Measurements from ENCODE around the gene MYEF2. TPM values are rescaled to one million over a fixed set of nuclear protein-coding genes. Genes with fewer than 3 reads are reported as not detected.

MYEF2 gene
- total and polyA plus RNA-seq, 10 of the 15 experiments (the other 5 are each of a cell fraction or from before 2014, with no cell fraction given), result 9.2 to 47.0 (median 19.9) TPM

DNA sequence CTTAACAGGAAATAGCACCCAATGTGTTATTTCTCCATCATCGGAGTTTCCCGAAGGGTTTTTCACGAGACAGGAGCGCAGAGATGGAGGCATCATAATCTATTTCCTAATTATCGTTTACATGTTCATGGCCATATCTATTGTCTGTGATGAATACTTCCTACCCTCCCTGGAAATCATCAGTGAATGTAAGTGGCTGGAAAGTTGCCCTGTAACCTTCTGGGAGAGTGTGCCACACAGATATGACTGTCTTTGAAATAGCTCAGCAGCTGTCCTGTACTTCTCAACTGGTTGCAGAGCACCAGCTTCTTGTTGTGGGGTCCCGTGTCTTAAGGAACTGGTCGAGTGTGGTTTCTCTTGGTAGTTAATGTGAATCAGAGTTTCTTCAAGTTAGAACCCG is 56.2 kb downstream of the MYEF2 start:
- H3K4me1 ChIP-seq (ENCODE audit: control insufficient read depth, insufficient read depth, low read length), result no peaks in the 10 kb centered on the region
- no peaks in the 10 kb centered on the region for H3K27me3 ChIP-seq (replicated peaks in 1 of 2; ENCODE audit: control insufficient read depth in 2 of 2, insufficient read depth in 2 of 2, low read length in 1 of 2)
- intact Hi-C loops (cut with micrococcal nuclease; ENCODE audit: unreplicated experiment) (no loop called here), in situ Hi-C loops (cut with MboI) (no loop called here)
- SMC1A ChIA-PET (ENCODE audit: uncharacterized antibody, unreplicated experiment), result interaction anchor here (1.0 to 2.2 kb wide), 3 partner anchors 8 to 280 kb away, joined by 3 to 6 read pairs (median 4); no protein-coding TSS in a partner anchor
- no peak overlapping the region for H2AFZ ChIP-seq (ENCODE audit: control insufficient read depth, low read depth, low read length)
- WGBS (ENCODE audit: insufficient coverage, insufficient replicate concordance, low lambda C conversion rate, missing lambda C conversion rate), result 58% methylated on average over 8 of the region's 8 CpGs
- CTCF ChIA-PET, result interaction anchor here (1.3 kb wide), 1 partner anchor 11 kb away, joined by 4 read pairs; no protein-coding TSS in a partner anchor
- no peaks in the 10 kb centered on the region for H3K79me2 ChIP-seq (ENCODE audit: control insufficient read depth, insufficient read depth, low read length)
- no peak for ATAC-seq
- POLR2A ChIA-PET, result no interaction called here
- H3K9me3 ChIP-seq (replicated peaks; ENCODE audit: control insufficient read depth, insufficient read depth, low read length), result no peaks in the 10 kb centered on the region
- no peak overlapping the region for H3K4me3 ChIP-seq
- no peak for DNase-seq (ENCODE audit: low read depth, low spot score)
- no peaks in the 10 kb centered on the region for H3K36me3 ChIP-seq (ENCODE audit: control insufficient read depth in 2 of 2, insufficient read depth in 2 of 2, low read length in 1 of 2)
- BruUV-seq (replicated peaks), result no TSS peak
- H3K27ac ChIP-seq (ENCODE audit: control insufficient read depth, insufficient read depth), result no peak overlapping the region
- no peak for FAIRE-seq
- no peaks in the 10 kb centered on the region for H4K20me1 ChIP-seq (ENCODE audit: control insufficient read depth, insufficient read depth)
- H3K4me2 ChIP-seq (ENCODE audit: control insufficient read depth, insufficient read depth), result no peak overlapping the region
- RAD21 ChIA-PET (ENCODE audit: unreplicated experiment), result no interaction called here
- no peak overlapping the region for H3K9ac ChIP-seq (ENCODE audit: control insufficient read depth, insufficient read depth, low read length)
- no peak for TF ChIP-seq MTA2 (IDR thresholded peaks at IDR 0.05; ENCODE audit: low read depth)
- TF ChIP-seq, protein P1, sequence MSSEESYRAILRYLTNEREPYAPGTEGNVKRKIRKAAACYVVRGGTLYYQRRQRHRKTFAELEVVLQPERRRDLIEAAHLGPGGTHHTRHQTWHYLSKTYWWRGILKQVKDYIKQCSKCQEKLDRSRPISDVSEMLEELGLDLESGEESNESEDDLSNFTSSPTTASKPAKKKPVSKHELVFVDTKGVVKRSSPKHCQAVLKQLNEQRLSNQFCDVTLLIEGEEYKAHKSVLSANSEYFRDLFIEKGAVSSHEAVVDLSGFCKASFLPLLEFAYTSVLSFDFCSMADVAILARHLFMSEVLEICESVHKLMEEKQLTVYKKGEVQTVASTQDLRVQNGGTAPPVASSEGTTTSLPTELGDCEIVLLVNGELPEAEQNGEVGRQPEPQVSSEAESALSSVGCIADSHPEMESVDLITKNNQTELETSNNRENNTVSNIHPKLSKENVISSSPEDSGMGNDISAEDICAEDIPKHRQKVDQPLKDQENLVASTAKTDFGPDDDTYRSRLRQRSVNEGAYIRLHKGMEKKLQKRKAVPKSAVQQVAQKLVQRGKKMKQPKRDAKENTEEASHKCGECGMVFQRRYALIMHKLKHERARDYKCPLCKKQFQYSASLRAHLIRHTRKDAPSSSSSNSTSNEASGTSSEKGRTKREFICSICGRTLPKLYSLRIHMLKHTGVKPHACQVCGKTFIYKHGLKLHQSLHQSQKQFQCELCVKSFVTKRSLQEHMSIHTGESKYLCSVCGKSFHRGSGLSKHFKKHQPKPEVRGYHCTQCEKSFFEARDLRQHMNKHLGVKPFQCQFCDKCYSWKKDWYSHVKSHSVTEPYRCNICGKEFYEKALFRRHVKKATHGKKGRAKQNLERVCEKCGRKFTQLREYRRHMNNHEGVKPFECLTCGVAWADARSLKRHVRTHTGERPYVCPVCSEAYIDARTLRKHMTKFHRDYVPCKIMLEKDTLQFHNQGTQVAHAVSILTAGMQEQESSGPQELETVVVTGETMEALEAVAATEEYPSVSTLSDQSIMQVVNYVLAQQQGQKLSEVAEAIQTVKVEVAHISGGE (CRISPR knock-in tag; IDR thresholded peaks at IDR 0.05), result no peak
- TF ChIP-seq TAF1 (IDR thresholded peaks at IDR 0.05; ENCODE audit: borderline replicate concordance, low read depth, low read length), result no peak
- TF ChIP-seq HCFC1 (IDR thresholded peaks at IDR 0.05; ENCODE audit: low read length), result no peak
- TF ChIP-seq, protein P2, sequence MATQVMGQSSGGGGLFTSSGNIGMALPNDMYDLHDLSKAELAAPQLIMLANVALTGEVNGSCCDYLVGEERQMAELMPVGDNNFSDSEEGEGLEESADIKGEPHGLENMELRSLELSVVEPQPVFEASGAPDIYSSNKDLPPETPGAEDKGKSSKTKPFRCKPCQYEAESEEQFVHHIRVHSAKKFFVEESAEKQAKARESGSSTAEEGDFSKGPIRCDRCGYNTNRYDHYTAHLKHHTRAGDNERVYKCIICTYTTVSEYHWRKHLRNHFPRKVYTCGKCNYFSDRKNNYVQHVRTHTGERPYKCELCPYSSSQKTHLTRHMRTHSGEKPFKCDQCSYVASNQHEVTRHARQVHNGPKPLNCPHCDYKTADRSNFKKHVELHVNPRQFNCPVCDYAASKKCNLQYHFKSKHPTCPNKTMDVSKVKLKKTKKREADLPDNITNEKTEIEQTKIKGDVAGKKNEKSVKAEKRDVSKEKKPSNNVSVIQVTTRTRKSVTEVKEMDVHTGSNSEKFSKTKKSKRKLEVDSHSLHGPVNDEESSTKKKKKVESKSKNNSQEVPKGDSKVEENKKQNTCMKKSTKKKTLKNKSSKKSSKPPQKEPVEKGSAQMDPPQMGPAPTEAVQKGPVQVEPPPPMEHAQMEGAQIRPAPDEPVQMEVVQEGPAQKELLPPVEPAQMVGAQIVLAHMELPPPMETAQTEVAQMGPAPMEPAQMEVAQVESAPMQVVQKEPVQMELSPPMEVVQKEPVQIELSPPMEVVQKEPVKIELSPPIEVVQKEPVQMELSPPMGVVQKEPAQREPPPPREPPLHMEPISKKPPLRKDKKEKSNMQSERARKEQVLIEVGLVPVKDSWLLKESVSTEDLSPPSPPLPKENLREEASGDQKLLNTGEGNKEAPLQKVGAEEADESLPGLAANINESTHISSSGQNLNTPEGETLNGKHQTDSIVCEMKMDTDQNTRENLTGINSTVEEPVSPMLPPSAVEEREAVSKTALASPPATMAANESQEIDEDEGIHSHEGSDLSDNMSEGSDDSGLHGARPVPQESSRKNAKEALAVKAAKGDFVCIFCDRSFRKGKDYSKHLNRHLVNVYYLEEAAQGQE (IDR thresholded peaks at IDR 0.05; ENCODE audit: low read depth, low read length), result no peak
- TF ChIP-seq POLR2AphosphoS2 (IDR thresholded peaks at IDR 0.05; ENCODE audit: low read depth, low read length), result no peak
- TF ChIP-seq HDAC2 (IDR thresholded peaks at IDR 0.05), result no peak
- TF ChIP-seq ATF7 (IDR thresholded peaks at IDR 0.05; ENCODE audit: low read depth), result no peak
- no peak for TF ChIP-seq YY1 (IDR thresholded peaks at IDR 0.05; ENCODE audit: low read depth, low read length)
- TF ChIP-seq, protein P3, sequence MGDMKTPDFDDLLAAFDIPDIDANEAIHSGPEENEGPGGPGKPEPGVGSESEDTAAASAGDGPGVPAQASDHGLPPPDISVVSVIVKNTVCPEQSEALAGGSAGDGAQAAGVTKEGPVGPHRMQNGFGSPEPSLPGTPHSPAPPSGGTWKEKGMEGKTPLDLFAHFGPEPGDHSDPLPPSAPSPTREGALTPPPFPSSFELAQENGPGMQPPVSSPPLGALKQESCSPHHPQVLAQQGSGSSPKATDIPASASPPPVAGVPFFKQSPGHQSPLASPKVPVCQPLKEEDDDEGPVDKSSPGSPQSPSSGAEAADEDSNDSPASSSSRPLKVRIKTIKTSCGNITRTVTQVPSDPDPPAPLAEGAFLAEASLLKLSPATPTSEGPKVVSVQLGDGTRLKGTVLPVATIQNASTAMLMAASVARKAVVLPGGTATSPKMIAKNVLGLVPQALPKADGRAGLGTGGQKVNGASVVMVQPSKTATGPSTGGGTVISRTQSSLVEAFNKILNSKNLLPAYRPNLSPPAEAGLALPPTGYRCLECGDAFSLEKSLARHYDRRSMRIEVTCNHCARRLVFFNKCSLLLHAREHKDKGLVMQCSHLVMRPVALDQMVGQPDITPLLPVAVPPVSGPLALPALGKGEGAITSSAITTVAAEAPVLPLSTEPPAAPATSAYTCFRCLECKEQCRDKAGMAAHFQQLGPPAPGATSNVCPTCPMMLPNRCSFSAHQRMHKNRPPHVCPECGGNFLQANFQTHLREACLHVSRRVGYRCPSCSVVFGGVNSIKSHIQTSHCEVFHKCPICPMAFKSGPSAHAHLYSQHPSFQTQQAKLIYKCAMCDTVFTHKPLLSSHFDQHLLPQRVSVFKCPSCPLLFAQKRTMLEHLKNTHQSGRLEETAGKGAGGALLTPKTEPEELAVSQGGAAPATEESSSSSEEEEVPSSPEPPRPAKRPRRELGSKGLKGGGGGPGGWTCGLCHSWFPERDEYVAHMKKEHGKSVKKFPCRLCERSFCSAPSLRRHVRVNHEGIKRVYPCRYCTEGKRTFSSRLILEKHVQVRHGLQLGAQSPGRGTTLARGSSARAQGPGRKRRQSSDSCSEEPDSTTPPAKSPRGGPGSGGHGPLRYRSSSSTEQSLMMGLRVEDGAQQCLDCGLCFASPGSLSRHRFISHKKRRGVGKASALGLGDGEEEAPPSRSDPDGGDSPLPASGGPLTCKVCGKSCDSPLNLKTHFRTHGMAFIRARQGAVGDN (IDR thresholded peaks at IDR 0.05), result no peak
- TF ChIP-seq, protein P4, sequence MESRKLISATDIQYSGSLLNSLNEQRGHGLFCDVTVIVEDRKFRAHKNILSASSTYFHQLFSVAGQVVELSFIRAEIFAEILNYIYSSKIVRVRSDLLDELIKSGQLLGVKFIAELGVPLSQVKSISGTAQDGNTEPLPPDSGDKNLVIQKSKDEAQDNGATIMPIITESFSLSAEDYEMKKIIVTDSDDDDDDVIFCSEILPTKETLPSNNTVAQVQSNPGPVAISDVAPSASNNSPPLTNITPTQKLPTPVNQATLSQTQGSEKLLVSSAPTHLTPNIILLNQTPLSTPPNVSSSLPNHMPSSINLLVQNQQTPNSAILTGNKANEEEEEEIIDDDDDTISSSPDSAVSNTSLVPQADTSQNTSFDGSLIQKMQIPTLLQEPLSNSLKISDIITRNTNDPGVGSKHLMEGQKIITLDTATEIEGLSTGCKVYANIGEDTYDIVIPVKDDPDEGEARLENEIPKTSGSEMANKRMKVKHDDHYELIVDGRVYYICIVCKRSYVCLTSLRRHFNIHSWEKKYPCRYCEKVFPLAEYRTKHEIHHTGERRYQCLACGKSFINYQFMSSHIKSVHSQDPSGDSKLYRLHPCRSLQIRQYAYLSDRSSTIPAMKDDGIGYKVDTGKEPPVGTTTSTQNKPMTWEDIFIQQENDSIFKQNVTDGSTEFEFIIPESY (IDR thresholded peaks at IDR 0.05), result no peak
- no peak for TF ChIP-seq CHD1 (IDR thresholded peaks at IDR 0.05; ENCODE audit: low read depth, low read length)
